ENCODE measurements around the gene MEA1.
A peak's percentile ranks its signal among the peaks of the same experiment; 100 is the strongest.
"Not testable (repeated sequence)": the region's sequence is repeated elsewhere in the genome, so short reads cannot be mapped to it uniquely, and the experiment has no call there.

Gene MEA1

GRCh38 chr6:43009124-43009523 lies 4.6 kb downstream of the MEA1 start:
- DNase-seq (ENCODE audit: low spot score) = no peak

GRCh38 chr6:43007126-43007525 lies 6.6 kb downstream of the MEA1 start:
- DNase-seq (ENCODE audit: low spot score) = no peak

GRCh38 chr6:43006251-43006650 lies 7.5 kb downstream of the MEA1 start:
- no peak for DNase-seq (ENCODE audit: low spot score)

GRCh38 chr6:43005844-43006243 lies 7.9 kb downstream of the MEA1 start:
- no peak for DNase-seq (ENCODE audit: low spot score)

- no peak for DNase-seq (ENCODE audit: low spot score)
These were observed 11.9 kb downstream of the MEA1 start for GRCh38 chr6:43001843-43002242.

- DNase-seq (ENCODE audit: low spot score) = not testable (repeated sequence)
These were observed 15.5 kb downstream of the MEA1 start for GRCh38 chr6:42998205-42998604.

- peak; percentile 26 for DNase-seq (ENCODE audit: low spot score)
These were observed 17.2 kb downstream of the MEA1 start for GRCh38 chr6:42996513-42996912.

- no peak for DNase-seq (ENCODE audit: low spot score)
These were observed 20.3 kb downstream of the MEA1 start for GRCh38 chr6:42993445-42993844.

GRCh38 chr6:42989923-42990322 lies 23.8 kb downstream of the MEA1 start:
- no peak for DNase-seq (ENCODE audit: low spot score)

GRCh38 chr6:42988486-42989020 lies 25.2 kb downstream of the MEA1 start:
- DNase-seq (ENCODE audit: low spot score) = no peak

GRCh38 chr6:42987533-42988451 lies 26.0 kb downstream of the MEA1 start:
- DNase-seq (ENCODE audit: low spot score) = no peak

GRCh38 chr6:42984924-42985475 lies 28.7 kb downstream of the MEA1 start:
- no peak for DNase-seq (ENCODE audit: low spot score)

GRCh38 chr6:42984001-42984923 lies 29.5 kb downstream of the MEA1 start, which contains the start of gene PPP2R5D:
Gene PPP2R5D (plus strand): TSS chr6:42984570. CDS start chr6:42984678, 108 bp downstream.
- peak; percentile 99 for DNase-seq (ENCODE audit: low spot score)

- DNase-seq (ENCODE audit: low spot score) = no peak
These were observed 31.9 kb downstream of the MEA1 start for GRCh38 chr6:42981836-42982235.

GRCh38 chr6:42979523-42980177 lies 34.1 kb downstream of the MEA1 start:
- no peak for DNase-seq (ENCODE audit: low spot score)

- DNase-seq (ENCODE audit: low spot score) = peak; percentile 58
These were observed 34.8 kb downstream of the MEA1 start, which contains the start of gene PEX6 for GRCh38 chr6:42978839-42979522. Gene PEX6 (minus strand): TSS chr6:42979181. CDS start chr6:42979150, 31 bp downstream.

- DNase-seq (ENCODE audit: low spot score) = no peak
These were observed 35.3 kb downstream of the MEA1 start for GRCh38 chr6:42978487-42978838.

GRCh38 chr6:42974919-42975505 lies 38.7 kb downstream of the MEA1 start:
- no peak for DNase-seq (ENCODE audit: low spot score)

GRCh38 chr6:42973926-42974325 lies 39.8 kb downstream of the MEA1 start:
- DNase-seq (ENCODE audit: low spot score) = no peak

- no peak for DNase-seq (ENCODE audit: low spot score)
These were observed 41.9 kb downstream of the MEA1 start for GRCh38 chr6:42971746-42972327.

Data from LoVo (cell line).